Neural cell (in vitro differentiated cells): ENCODE measurements around the gene CEACAM21.

Source experiments
- CTCF ChIP-seq: fragments of 450-650 bp; IDR thresholded peaks from 2 replicates; pipeline ENCODE4 v1.5.1; 2014; ENCODE audit warnings: antibody characterized with exemption, mild to moderate bottlenecking, moderate library complexity; ENCODE audit not compliant: poor library complexity, severe bottlenecking
- REST ChIP-seq: IDR thresholded peaks from 2 replicates; pipeline ENCODE4 v1.6.1; 2012; ENCODE audit warnings: borderline replicate concordance
- TAF1 ChIP-seq: IDR thresholded peaks from 2 replicates; pipeline ENCODE4 v1.6.1; 2012; ENCODE audit warnings: low read depth

- TF ChIP-seq TAF1 (no peak), REST (no peak), CTCF (no peak)
These were observed 50.9 kb downstream of the CEACAM21 start, which contains the start of gene CEACAM4 for GRCh38 chr19:41626877-41627276.
